NCI-H524 (cell line): ENCODE results near the gene ITLN1.
"Not testable (repeated sequence)": the region's sequence is repeated elsewhere in the genome, so short reads cannot be mapped to it uniquely, and the experiment has no call there.

Source experiments
- DNase-seq, 2 experiments: peaks; one replicate each; lab custom pipeline; 2025; lab: John Stamatoyannopoulos, UW

The ITLN1 gene

DNA sequence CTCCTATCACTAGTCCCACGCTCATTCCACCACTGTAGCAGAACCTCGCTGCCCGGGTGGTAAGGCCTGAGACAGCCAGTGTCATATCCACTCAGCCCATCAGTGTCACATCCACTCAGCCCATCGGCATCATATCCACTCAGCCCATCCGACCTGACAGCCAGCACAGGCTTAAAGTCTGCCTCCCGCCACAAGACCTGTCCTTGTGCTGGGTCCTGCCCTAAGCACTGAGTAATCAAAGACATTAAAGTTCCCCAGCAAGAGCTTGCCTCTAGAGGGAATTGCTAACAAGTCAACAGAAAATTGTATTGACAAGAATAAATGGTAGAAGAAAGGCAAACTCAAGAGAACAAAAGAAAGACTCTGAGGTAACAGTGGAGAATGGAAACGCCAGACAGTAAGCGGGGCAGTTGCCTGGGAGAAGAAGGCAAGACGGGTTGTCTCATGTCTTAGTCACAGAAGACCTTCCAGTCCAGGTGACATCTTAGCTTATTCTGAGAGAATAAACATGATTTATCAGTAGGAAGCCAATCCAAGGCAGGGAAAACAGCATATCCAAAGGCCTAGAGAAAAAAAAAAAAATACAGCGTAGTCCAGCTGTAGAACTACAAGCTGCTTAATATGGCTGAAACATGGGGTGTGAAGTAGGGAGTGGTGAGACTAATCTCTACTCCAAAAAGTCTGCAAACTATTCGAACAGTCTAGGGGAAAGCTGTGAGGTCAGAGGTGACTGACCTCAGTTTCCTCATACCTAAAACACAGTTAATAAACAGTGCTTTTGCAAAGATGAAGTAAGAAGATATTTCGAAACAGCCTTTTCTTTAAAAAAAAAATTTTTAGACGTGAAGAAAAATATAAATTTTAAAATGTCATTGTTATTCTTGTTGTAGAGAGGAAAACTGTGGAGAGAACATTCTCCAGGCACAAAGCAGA is 1.1 kb downstream of the ITLN1 start:
- no peak for DNase-seq

GRCh38 chr1:160882582-160882981 is 2.4 kb downstream of the ITLN1 start:
- no peak for DNase-seq

DNA sequence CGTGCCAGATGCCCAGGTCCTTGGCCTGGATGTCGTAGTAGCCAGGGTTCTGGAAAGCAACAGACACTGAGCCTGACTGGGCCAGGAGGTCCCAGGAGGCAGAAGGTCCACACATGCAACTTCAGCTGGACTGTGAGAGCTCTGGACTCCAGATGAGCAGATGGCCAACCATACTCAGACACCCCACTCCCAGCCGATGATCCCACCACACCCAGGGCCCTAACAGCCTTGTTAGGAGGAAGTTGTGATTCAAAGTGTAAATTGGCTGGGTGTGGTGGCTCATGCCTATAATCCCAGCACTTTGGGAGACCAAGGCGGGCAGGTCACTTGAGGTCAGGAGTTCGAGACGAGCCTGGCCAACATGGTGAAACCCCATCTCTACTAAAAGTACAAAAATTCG is 3.7 kb downstream of the ITLN1 start:
- DNase-seq: not testable (repeated sequence)

DNA sequence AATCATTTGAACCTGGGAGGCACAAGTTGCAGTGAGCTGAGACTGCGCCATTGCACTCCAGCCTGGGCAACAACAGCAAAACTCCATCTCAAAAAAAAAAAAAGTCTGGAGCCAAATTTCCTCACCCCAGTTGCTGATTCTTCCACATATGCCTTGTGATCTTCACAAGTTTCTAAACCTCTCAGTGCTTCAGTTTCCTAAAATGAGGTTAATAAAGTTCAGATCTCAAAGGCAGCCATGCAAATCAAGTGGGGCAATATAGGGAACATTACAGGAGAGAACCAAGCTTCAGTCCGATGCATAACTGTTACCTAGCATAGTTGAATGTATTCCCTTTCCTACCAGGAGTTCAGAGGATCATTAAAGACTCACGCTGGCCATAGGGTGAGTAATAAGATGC is 4.8 kb downstream of the ITLN1 start:
- no peak for DNase-seq

GRCh38 chr1:160879056-160879455 is 5.9 kb downstream of the ITLN1 start:
- DNase-seq: no peak

DNA sequence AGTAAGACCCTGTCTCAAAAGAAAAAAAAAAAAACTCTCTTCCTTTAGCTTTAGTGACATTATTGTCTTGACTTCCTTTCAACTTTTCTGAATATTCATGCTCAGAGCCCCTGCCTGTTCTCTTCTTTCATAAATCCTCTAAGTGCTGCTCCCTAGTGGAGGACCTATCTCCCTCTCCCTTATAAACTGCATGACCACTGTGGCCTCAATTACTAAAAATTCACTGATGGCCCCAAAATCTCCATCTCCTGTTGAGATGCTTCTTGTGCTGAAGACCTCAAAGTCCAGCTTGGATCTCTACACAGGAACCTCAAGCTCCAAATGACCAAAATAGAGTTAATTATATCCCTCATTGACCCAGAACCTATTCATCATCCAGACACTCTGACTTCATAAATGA is 7.8 kb downstream of the ITLN1 start:
- DNase-seq: no peak

DNA sequence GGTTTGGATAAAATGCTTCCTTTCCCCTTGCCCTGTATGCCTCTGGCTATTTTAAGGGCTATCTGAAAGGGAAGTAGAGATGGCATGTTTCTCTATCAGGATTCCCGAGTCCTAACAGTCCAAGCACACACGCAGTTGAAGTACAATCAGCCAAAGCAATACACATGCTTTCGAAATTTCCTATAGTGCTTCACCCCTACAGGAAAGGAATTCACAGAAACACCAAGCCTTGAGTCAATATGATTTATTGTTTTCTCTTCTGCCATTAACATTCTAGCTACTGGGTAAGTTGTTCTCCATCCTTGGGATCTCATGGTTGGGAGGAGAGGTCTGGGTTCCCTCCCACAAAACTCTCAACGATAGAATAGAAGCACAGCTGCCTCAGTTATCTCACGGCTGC is 8.7 kb downstream of the ITLN1 start:
- no peak for DNase-seq

GRCh38 chr1:160875591-160875990 is 9.4 kb downstream of the ITLN1 start:
- not testable (repeated sequence) for DNase-seq

DNA sequence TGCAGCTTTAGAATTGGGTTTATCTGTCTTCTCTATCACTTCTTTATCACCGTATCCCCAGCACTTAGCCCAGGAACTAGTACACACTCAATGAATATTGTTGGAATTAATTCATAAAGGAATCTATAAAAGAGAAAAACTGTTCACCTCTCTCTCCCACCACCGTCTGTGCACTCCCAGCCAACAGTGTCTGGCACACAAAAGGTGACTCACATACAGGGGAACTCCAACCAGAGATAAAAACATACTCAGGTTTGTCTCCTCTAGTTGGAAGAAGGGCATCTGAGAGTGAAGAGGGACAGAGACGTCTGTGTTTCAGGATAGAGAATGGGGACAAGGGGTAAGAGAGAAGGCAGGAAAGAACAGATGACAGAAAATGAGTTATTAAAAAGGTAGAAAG is 10.0 kb downstream of the ITLN1 start:
- DNase-seq: no peak

DNA sequence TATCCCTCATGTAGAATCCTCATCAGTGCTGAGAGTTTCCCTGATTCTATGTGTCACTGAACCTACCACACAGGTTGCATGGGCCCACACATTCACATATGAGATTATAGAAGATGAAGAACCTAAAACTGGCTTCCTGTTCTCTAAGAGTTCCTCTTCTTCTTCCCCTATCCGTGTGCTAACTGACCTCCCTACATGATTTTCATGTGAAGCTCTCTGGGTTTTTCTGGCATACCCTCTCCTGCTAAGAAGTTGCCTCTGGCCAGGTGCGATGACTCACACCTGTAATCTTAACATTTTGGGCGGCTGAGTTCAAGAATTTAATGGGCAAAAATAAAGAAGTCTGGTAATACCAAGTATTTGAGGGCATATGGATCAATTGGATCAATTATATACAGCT is 16.8 kb downstream of the ITLN1 start:
- DNase-seq: no peak

- not testable (repeated sequence) for DNase-seq
Observed at GRCh38 chr1:160867651-160868050, 17.3 kb downstream of the ITLN1 start.

- no peak for DNase-seq
Observed at GRCh38 chr1:160866695-160867260, 18.2 kb downstream of the ITLN1 start.

DNA sequence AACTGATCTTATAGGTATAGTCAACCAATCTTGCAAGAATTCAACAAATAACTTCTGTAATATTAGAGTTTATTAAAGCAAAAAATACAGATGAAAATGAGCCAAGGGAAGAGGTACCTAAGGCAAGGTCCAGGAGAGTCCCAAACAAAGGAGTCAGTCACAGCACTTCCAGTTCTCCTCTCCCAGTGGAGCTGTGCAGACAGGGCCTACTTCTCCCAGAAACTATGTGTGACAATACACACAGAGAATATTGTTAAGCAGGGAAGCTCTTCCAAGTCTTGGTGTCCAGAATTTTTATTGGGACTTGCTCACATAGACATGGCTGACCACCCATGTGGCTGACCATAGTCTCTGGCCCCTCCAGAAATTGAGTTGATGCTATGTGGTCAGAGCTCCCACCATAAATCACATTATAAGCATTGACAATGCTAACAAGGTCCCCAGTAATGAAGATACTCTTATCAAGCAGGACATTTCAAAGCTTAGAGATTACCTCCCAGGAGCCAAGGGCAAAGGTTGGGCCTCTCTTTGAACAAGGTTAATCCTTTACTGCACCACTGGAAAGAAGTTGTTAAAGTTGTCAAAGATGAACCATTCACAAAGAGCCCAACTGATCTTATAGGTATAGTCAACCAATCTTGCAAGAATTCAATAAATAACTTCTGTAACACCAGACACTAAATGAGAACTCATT is 18.8 kb downstream of the ITLN1 start:
- DNase-seq: no peak

DNA sequence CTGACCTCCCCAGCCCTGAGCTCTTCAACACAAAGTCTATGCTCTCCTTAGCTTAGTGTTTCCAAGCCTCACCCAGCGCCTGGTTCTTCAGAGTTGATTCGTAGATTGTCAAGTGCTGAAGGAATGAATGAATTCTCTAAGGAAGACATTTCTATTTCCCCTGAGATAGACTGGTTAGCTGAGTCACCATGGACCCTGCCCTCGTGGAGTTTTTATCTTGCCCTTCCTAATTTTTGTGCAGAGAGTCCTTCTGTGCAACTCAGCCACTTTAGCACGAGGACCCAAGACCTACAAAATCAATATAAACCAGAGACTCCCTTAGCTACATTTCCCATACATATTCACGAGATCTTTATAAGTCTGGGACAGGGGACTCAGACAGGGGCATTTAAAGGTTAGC is 19.6 kb downstream of the ITLN1 start:
- no peak for DNase-seq

- DNase-seq: no peak
Observed at GRCh38 chr1:160864173-160864572, 20.8 kb downstream of the ITLN1 start.

DNA sequence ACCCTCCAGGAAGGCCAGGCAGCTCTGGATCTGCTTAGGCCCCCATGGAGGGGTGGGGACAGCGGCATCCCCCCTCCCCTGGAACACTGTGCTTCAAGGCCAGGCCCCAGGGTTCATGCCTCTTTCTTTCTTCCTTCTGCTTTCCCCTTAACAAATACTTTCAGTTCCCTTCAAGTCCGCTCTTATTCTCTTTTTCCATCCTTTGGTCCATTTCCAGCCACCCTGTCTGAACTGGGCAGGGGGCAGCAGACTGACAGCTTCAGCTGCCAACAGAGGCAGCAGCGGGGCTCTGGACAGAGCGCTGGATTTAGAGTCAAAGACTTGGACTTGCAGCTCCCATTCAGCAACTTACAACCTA is 21.2 kb downstream of the ITLN1 start:
- DNase-seq: no peak

- DNase-seq: no peak
Observed at GRCh38 chr1:160863061-160863773, 21.8 kb downstream of the ITLN1 start.

GRCh38 chr1:160862203-160863060 is 22.5 kb downstream of the ITLN1 start, which contains the start of gene CD244:
Gene CD244 (minus strand): TSS chr1:160862887. CDS start chr1:160862677, 210 bp downstream.
- DNase-seq: no peak

DNA sequence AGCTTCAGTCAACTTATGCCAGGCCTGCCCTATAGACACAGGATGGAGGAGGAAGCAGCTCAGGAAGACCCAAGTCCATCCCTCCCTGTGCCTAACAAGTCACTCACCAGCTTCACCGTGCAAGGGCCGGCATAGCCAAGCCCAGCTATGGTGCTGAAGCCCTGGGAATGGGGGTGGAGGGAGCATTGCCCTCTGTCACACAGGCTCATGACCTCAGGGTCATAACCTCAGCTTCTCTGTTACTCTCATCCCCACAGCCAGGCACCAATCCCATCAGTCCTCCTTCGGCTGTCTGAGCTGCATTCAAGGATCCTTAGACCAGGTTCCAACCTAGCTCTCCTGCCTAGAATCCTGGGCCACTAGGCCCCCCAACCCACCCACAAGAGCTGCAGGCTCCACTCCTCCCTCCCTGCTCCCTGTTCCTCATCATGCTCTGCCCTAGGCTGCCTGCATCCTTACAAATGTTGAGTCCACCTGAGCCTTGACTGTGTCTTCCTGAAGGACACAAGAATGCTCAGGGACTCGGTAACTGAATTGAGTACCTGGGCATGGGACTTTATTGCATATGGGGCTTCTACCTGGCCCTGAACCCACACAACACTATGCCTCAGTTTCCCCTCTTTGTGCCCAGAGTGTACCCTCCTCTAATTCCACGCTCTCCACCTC is 24.0 kb downstream of the ITLN1 start:
- DNase-seq: no peak

- DNase-seq: no peak
Observed at GRCh38 chr1:160859166-160859565, 25.8 kb downstream of the ITLN1 start.

GRCh38 chr1:160858507-160858906 is 26.5 kb downstream of the ITLN1 start:
- DNase-seq: no peak
